ENCODE results near the gene AGFG1.

Gene AGFG1, protein sequence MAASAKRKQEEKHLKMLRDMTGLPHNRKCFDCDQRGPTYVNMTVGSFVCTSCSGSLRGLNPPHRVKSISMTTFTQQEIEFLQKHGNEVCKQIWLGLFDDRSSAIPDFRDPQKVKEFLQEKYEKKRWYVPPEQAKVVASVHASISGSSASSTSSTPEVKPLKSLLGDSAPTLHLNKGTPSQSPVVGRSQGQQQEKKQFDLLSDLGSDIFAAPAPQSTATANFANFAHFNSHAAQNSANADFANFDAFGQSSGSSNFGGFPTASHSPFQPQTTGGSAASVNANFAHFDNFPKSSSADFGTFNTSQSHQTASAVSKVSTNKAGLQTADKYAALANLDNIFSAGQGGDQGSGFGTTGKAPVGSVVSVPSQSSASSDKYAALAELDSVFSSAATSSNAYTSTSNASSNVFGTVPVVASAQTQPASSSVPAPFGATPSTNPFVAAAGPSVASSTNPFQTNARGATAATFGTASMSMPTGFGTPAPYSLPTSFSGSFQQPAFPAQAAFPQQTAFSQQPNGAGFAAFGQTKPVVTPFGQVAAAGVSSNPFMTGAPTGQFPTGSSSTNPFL

DNA sequence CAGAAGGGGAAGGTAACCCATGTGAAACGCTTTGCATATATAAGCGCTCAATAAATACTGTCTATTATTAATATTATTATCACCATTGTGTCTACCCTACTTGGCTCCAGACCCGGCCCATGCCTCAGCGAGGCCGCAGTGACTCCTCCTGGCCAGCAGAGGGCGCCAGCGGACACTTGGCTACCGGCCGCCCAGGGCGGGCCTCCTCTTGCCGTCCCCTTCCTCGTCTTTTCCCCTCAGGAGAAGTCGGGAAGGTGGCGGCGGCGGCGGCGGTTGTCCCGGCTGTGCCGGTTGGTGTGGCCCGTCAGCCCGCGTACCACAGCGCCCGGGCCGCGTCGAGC lies at the start of gene AGFG1:
Gene AGFG1 (plus strand): TSS at position 233 of the 341 bp plus-strand sequence. CDS start 266 bp downstream, outside the sequence.
- H3K36me3 Mint-ChIP-seq (ENCODE audit: low read depth), result no peaks in the 10 kb centered on the region
- peak within 1 kb of the TSS; percentile 75 for H3K27ac Mint-ChIP-seq
- peak within 1 kb of the TSS; percentile 86 for H3K4me3 Mint-ChIP-seq
- no peaks in the 10 kb centered on the region for H3K27me3 Mint-ChIP-seq (ENCODE audit: low read depth)
- peaks cover 24% of the 10 kb centered on the region for H3K4me1 Mint-ChIP-seq (ENCODE audit: low read depth)
- H3K9me3 Mint-ChIP-seq, result no peaks in the 10 kb centered on the region

- H3K4me1 Mint-ChIP-seq (ENCODE audit: low read depth), result no peaks in the 10 kb centered on the region
- no peaks in the 10 kb centered on the region for H3K27me3 Mint-ChIP-seq (ENCODE audit: low read depth)
- no peaks in the 10 kb centered on the region for H3K36me3 Mint-ChIP-seq (ENCODE audit: low read depth)
- no peak overlapping the region for H3K27ac Mint-ChIP-seq
- H3K4me3 Mint-ChIP-seq, result no peak overlapping the region
- no peaks in the 10 kb centered on the region for H3K9me3 Mint-ChIP-seq
These were observed 48.1 kb upstream of the AGFG1 start for GRCh38 chr2:227423656-227424499.

DNA sequence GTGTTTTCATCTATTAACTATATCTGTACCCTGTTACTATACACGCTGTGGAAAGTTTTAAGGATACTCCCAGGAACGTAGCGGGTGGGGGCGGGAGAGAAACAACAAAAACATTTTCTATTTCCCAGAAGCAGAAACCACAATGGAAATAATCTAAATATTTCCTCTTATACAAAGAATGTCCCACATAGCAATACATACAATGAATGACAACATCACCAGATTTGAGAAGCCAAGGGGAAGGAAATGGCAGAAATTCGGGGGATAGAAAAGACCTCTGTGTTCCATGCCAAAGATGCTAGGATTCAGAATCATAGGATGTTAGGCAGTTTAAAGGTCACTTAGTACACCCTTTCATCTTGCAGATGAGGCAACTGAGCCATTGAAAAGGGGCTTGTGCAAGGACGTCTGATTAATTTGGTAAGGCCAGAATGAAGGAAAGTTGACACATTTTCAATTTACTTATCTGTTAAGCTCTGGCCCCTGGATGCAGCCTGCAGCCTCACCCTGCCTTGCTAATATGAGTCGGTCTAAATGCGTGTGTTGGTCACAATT lies 43.1 kb upstream of the AGFG1 start:
- H3K27me3 Mint-ChIP-seq (ENCODE audit: low read depth), result no peaks in the 10 kb centered on the region
- peaks cover 17% of the 10 kb centered on the region for H3K9me3 Mint-ChIP-seq
- no peak overlapping the region for H3K4me3 Mint-ChIP-seq
- no peak overlapping the region for H3K27ac Mint-ChIP-seq
- no peaks in the 10 kb centered on the region for H3K4me1 Mint-ChIP-seq (ENCODE audit: low read depth)
- H3K36me3 Mint-ChIP-seq (ENCODE audit: low read depth), result peaks cover 2% of the 10 kb centered on the region

- no peak overlapping the region for H3K27ac Mint-ChIP-seq
- no peak overlapping the region for H3K4me3 Mint-ChIP-seq
- H3K4me1 Mint-ChIP-seq (ENCODE audit: low read depth), result no peaks in the 10 kb centered on the region
- H3K27me3 Mint-ChIP-seq (ENCODE audit: low read depth), result no peaks in the 10 kb centered on the region
- H3K36me3 Mint-ChIP-seq (ENCODE audit: low read depth), result peaks cover 2% of the 10 kb centered on the region
- peaks cover 17% of the 10 kb centered on the region for H3K9me3 Mint-ChIP-seq
These were observed 41.3 kb upstream of the AGFG1 start for GRCh38 chr2:227430639-227431038.

GRCh38 chr2:227433171-227433570 lies 38.8 kb upstream of the AGFG1 start:
- Mint-ChIP-seq H3K36me3 (ENCODE audit: low read depth) (peaks cover 2% of the 10 kb centered on the region), H3K4me1 (ENCODE audit: low read depth) (no peaks in the 10 kb centered on the region), H3K4me3 (no peak overlapping the region), H3K27me3 (ENCODE audit: low read depth) (no peaks in the 10 kb centered on the region), H3K9me3 (peaks cover 20% of the 10 kb centered on the region), H3K27ac (no peak overlapping the region)

DNA sequence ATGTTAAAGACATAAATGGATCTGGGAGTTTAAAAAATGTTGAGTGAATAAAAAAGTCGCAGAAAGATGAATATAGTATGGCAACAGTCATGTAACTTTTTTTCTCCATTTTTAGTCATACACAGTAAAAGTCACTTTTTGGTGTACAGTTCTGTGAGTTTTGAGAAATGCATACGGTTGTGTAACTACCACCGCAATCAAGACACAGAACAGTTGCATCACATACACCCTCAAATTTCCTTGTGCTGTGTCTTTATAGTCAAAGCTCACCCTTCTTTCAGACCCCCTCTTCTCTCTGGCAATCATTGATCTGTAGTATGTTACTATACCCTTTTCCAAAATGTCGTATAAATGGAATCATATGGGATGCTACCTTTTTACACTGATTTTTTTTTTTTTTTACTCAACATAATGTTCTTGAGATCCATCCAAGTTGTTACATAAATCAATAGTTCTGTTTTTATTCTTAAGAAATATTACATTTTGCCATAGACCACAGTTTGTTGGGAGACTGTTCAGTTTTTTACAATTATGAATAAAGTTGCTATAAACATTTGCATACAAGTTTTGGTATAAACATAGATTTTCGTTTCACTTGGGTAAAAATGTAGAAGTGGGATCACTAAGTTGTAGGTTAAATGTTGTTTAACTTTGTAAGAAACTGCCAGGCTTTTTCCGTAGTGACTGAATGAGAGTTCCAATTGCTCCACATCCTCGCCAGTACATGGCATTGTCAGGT lies 35.4 kb upstream of the AGFG1 start:
- H3K27me3 Mint-ChIP-seq (ENCODE audit: low read depth), result no peaks in the 10 kb centered on the region
- H3K4me3 Mint-ChIP-seq, result no peak overlapping the region
- no peaks in the 10 kb centered on the region for H3K4me1 Mint-ChIP-seq (ENCODE audit: low read depth)
- H3K9me3 Mint-ChIP-seq, result peaks cover 14% of the 10 kb centered on the region
- H3K36me3 Mint-ChIP-seq (ENCODE audit: low read depth), result peaks cover 2% of the 10 kb centered on the region
- no peak overlapping the region for H3K27ac Mint-ChIP-seq

GRCh38 chr2:227439214-227439613 lies 32.7 kb upstream of the AGFG1 start:
- H3K27ac Mint-ChIP-seq, result no peak overlapping the region
- no peaks in the 10 kb centered on the region for H3K36me3 Mint-ChIP-seq (ENCODE audit: low read depth)
- no peak overlapping the region for H3K4me3 Mint-ChIP-seq
- H3K9me3 Mint-ChIP-seq, result peaks cover 3% of the 10 kb centered on the region
- H3K27me3 Mint-ChIP-seq (ENCODE audit: low read depth), result no peaks in the 10 kb centered on the region
- no peaks in the 10 kb centered on the region for H3K4me1 Mint-ChIP-seq (ENCODE audit: low read depth)

DNA sequence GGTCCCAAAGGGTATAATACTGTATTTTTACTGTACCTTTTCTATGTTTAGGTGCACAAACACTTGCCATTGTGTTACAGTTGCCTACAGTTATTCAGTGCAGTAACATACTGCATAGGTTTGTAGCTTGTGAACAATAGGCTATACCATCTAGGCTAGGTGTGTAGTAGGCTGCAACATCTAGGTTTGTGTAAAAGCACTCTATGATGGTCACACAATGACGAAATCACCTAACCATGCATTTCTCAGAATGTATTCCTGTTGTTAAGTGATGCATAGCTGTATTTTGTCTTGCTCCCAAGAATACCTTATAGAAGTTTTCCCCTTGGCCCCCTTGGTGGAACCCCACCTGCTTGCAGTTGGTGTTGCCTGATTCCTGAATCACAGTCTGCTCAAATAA lies 29.3 kb upstream of the AGFG1 start:
- Mint-ChIP-seq H3K27me3 (ENCODE audit: low read depth) (no peaks in the 10 kb centered on the region), H3K27ac (no peak overlapping the region), H3K4me3 (no peak overlapping the region), H3K36me3 (ENCODE audit: low read depth) (no peaks in the 10 kb centered on the region), H3K4me1 (ENCODE audit: low read depth) (no peaks in the 10 kb centered on the region), H3K9me3 (no peaks in the 10 kb centered on the region)

GRCh38 chr2:227443889-227444568 lies 27.9 kb upstream of the AGFG1 start:
- no peaks in the 10 kb centered on the region for H3K36me3 Mint-ChIP-seq (ENCODE audit: low read depth)
- no peak overlapping the region for H3K27ac Mint-ChIP-seq
- H3K4me1 Mint-ChIP-seq (ENCODE audit: low read depth), result no peaks in the 10 kb centered on the region

DNA sequence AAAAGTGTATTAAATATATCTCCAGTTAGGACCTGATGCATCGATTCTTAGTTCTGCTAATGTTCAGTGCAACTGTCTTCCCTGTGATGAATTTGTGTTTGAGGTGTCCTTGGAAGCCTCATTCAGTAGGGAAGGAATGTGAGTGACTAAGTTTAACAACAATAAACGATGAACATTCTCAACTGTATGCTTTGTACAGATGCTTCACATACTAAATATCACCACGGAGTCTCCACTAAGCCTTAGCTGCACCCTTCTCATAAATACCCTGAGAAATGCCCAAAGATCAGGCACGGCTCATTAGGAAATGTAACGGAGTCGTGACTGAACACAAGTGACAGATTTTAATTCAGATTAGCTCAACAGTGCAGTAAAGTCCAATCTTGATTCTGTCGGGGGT lies 24.4 kb upstream of the AGFG1 start:
- Mint-ChIP-seq H3K4me3 (no peak overlapping the region), H3K27me3 (ENCODE audit: low read depth) (no peaks in the 10 kb centered on the region), H3K27ac (no peak overlapping the region), H3K9me3 (no peaks in the 10 kb centered on the region), H3K36me3 (ENCODE audit: low read depth) (no peaks in the 10 kb centered on the region), H3K4me1 (ENCODE audit: low read depth) (no peaks in the 10 kb centered on the region)

More at GRCh38 chr2:227443889-227444568, 27.9 kb upstream of the AGFG1 start:
- Mint-ChIP-seq H3K9me3 (no peaks in the 10 kb centered on the region), H3K4me3 (no peak overlapping the region), H3K27me3 (ENCODE audit: low read depth) (no peaks in the 10 kb centered on the region)

DNA sequence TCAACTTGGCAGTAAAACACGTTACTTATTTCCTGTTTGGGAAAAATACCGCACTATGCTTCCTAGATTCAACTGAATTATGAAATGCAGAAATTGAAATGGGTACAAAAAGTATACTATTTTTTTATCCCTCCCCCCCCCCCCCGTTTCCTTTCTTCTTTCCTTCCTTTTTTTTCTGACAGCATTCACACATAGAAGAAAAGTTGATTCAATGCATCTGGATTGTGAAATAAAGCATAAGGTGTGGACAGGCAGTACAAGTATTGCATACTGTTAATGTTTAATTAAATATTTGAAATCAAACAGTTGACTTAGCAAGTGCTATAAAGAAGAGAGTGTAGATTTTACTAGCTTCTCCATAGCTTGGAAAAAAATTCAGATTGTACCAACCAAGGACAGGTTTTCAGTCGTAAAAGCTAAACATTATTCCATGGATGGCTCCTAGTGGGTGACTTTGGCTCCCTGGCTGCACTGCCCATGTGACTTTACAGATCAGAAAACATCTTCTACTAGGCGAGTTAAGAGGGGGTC lies 21.6 kb upstream of the AGFG1 start:
- Mint-ChIP-seq H3K36me3 (ENCODE audit: low read depth) (no peaks in the 10 kb centered on the region), H3K27ac (no peak overlapping the region), H3K9me3 (no peaks in the 10 kb centered on the region), H3K4me1 (ENCODE audit: low read depth) (peaks cover 1% of the 10 kb centered on the region), H3K27me3 (ENCODE audit: low read depth) (no peaks in the 10 kb centered on the region), H3K4me3 (no peak overlapping the region)

DNA sequence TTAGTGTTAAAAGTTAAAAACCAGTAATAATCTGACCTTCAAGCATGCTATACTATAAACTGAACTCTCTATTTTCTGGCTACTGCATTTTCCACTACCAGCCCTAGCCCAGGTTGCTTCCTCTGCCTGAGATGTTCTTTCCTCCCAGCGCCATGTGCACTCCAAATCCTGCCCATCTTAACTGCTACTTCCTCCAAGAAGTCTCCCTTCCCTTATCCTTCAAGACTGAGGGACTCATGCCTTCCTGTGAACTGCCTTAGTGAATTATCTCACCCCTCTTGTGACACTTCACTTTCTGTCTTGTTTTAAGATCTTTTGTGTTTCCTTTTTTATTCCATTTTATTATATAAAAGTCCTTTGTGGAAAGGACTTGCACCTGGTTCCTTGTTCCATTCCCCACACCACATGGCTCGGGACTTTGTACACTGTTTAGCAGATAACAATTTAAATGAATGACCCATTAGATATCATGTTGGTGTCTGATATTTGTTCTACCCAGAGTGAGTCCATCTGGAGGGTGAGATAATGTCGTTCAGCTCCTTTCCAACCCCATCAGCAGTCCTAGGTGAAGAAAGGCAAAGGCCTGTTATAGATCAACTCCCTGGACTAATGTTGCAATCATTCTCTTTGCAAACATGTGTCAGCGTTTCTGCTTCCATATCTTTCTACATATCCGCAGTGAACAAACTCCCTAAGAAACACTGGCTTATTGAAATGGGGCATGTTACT lies 20.9 kb upstream of the AGFG1 start:
- Mint-ChIP-seq H3K9me3 (no peaks in the 10 kb centered on the region), H3K4me3 (no peak overlapping the region), H3K27ac (no peak overlapping the region), H3K36me3 (ENCODE audit: low read depth) (no peaks in the 10 kb centered on the region), H3K27me3 (ENCODE audit: low read depth) (no peaks in the 10 kb centered on the region), H3K4me1 (ENCODE audit: low read depth) (peaks cover 1% of the 10 kb centered on the region)

GRCh38 chr2:227451655-227451992 lies 20.3 kb upstream of the AGFG1 start:
- H3K4me1 Mint-ChIP-seq (ENCODE audit: low read depth), result peaks cover 2% of the 10 kb centered on the region
- H3K9me3 Mint-ChIP-seq, result no peaks in the 10 kb centered on the region
- no peak overlapping the region for H3K4me3 Mint-ChIP-seq
- H3K36me3 Mint-ChIP-seq (ENCODE audit: low read depth), result no peaks in the 10 kb centered on the region
- no peaks in the 10 kb centered on the region for H3K27me3 Mint-ChIP-seq (ENCODE audit: low read depth)
- H3K27ac Mint-ChIP-seq, result no peak overlapping the region

Data from T-helper 1 cell treated with Interleukin-12 subunit alpha and Interleukin-12 subunit beta and Interleukin-4 antibody, amounts not matched to agents 30 μg/mL and 1 μg/mL, for 36 hours (primary cell).